NCI-H526 treated with DMSO at 0.1 percent for 48 hours (cell line): ENCODE results near the gene SLC9A3.
"Not testable (repeated sequence)": the region's sequence is repeated elsewhere in the genome, so short reads cannot be mapped to it uniquely, and the experiment has no call there.

ENCODE experiments used
- DNase-seq: peaks from one replicate; lab custom pipeline; 2025; lab: John Stamatoyannopoulos, UW

Gene SLC9A3

DNA sequence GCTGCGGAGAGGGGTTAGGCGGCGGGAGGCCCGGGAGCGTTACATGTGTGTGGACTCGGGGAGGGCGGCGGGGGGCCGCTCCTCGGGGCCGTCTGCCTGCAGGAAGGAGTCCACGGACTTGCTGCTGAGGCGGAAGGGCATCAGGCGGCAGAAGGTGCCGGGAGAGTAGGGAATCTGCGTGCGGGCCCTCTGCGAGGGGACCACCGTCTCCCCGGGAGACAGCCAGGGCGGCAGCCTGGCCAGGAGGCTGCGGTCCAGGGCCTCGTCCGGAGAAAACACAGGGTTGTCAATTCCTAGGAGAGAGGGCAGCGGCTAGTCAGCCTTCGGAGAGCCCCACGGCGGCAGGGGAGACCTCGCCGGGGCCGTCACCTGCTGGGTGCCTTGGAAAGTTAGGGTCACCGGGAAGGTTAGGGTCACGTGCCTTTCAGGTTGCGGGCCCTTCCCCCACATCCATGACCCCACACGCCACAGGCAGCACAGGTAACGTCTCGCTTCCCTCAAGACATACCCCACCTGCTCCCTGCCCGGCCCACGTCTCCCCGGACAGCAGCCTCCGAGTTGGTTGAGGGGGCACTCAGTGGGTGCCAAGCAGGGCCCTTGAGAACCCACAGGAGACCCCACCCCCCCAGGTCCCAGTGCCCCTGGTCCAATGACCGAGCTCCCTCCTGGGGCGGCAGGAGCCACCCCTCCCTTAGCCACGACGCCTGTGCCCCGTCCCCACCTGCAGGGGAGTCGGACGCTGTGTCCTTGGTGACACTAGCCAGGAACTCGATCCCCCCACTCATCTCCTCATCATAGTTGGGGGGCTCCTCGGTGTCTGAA, 49.2 kb downstream of the SLC9A3 start:
- DNase-seq: no peak

DNA sequence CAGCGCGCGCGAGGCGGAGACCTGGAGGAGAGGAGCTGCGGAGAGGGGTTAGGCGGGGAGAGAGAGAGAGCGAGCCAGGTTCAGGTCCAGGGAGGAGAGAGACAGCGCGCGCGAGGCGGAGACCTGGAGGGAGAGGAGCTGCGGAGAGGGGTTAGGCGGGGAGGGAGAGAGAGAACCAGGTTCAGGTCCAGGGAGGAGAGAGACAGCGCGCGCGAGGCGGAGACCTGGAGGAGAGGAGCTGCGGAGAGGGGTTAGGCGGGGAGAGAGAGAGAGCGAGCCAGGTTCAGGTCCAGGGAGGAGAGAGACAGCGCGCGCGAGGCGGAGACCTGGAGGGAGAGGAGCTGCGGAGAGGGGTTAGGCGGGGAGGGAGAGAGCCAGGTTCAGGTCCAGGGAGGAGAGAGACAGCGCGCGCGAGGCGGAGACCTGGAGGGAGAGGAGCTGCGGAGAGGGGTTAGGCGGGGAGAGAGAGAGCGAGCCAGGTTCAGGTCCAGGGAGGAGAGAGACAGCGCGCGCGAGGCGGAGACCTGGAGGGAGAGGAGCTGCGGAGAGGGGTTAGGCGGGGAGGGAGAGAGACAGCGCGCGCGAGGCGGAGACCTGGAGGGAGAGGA, 49.9 kb downstream of the SLC9A3 start:
- DNase-seq: not testable (repeated sequence)

DNA sequence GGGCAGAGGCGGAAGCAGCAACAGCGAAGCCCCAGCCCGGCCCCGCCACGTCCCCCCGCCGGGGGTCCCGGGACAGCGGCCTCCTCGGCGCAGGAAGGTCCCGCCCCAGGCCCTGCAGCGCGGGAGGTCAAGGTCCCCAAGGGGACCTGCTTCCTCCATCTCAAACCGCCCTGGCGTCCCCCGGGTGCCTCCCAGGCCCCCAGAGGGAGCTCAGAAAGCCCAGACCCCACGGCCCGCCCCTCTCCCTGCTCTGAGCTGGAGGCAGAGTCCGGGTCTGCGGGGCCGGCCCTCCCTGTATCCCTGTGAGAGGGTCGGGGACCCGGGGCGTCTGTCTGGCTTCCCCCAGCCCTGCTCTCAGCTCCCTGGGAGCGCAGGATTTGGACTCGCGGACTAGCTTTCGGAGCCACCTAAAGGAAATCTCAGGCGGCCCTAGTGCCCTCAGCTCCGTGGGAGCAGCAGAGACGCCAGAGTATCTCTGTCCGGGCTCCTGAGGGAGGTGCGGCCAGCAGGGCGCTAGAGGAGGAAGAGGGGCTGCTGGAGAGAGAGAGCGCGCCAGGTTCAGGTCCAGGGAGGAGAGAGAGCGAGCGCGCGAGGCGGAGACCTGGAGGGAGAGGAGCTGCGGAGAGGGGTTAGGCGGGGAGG, 50.6 kb downstream of the SLC9A3 start:
- peak; percentile 14 for DNase-seq

DNA sequence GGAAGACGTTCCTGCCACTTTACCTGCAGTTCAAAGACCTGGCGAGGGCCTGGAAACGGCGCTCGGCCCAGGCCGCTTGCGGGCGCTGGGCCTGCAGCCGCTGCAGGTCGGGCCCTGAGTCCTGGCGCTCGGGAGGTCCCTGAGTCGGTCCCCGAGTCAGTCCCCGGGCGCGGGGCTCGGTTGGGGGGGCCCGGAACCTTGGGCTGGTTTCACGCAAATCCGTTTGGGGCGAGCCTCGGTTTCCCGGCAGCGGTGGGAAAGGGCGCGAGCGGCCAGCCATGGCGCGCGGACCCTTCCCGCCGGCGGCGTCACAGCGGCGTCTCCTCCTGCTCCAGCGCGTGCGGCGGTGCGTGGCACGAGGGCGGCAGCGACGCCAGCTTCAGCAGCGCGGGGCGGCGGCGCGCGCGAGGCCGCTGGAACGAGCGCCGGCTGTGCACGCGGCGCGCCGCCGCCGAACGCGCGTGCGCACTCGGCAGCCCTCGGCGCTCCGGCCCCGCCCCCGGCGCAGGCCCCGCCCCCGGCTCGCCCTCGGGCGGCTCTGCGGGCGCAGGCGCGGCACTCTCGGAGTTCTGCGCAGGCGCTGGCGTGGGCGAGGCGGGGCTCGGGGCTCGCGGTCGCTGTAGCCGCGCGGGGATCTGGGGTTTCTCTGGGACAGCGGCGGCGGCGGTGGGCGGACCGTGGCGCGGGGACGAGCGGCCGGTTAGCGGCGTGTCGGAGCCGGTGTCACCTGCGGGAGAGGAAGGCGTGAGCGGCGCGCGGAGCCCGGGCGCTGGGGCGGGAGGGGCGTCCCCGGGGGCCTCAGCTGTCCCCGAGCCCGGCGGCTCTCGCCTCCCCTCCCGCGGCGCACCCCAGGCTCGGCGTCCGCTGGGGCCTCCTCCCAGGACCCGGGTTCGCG, 51.3 kb downstream of the SLC9A3 start:
- peak; percentile 52 for DNase-seq

DNA sequence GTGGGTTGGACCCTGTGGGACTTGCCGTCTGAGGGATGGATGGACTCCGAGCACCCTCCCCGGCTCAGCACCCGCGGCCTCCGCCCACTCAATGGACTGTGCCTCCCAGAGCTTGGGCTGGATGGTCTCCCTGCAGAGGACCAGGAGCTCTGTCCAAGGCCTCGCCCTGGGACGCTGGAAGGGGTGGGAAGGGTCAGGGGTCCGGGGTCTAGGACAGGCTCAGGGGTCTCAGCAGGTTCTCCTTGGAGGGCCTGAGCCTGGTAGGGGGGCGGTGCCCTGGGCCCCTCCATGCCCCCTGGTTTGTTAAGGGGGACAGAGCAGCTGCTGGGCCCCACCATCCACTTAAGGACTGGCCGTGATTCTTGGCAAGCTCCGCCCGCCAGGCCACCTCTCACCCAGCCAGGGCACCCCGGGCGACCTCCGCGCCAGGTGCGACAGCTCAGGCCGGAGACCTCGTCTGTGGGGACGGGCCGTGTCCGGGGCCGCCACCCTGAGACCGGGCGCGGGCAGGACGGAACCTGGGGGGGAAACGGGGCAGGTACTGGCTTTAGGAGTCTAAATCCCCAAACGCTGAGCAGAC, 52.1 kb downstream of the SLC9A3 start:
- DNase-seq: no peak

DNA sequence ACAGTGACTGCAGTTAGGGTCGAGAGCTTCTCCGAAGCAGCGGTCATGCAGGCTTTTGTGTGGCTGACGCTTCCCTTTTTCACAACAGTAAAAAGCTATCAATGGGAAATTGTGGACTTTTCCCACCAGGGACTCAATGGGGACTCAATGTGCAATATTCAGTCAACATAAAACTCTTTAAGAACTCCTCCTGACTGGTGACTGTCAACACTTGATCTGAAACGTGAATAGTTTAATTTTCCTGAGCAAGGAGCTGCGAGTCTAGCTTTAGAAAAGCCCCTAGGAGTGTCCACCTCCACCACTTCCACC, 52.5 kb downstream of the SLC9A3 start:
- no peak for DNase-seq

DNA sequence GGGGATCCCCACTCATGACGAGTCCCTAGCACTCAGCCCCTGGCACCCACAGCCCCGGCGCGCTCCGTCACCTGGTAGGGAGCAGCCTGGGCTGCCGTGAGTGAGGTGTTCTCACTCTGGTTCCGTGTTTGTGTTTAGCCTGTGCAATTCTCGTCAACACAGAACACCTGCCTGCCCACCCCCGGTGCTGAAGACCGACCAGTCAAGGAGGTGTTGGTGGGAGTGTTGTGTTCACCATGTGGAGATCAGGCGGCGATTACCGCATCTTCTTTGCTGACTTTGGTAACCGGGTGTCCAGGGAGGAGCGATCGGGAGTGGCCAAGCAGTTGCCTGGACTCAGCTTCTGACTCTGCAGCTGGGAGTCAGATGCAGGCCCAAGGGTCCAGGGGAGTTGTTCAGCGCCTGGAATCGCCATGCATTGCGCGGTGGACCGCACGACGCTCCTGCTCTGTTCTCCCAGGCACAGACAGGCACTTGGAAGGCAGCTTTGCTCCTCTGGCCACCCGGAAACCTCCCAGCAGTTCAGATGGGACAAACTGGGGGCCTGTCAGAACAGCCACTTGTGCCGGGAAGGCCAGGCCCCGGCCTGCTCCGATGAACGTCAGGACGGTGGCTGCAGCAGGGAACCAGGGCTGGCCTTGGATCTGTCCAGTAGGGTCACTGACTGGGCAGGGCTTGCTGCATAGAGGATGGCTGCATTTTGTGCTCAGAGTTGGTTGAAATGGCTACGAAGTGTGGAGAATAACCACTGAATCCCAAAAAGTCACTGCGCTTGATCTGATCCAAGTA, 53.1 kb downstream of the SLC9A3 start:
- DNase-seq: no peak

DNA sequence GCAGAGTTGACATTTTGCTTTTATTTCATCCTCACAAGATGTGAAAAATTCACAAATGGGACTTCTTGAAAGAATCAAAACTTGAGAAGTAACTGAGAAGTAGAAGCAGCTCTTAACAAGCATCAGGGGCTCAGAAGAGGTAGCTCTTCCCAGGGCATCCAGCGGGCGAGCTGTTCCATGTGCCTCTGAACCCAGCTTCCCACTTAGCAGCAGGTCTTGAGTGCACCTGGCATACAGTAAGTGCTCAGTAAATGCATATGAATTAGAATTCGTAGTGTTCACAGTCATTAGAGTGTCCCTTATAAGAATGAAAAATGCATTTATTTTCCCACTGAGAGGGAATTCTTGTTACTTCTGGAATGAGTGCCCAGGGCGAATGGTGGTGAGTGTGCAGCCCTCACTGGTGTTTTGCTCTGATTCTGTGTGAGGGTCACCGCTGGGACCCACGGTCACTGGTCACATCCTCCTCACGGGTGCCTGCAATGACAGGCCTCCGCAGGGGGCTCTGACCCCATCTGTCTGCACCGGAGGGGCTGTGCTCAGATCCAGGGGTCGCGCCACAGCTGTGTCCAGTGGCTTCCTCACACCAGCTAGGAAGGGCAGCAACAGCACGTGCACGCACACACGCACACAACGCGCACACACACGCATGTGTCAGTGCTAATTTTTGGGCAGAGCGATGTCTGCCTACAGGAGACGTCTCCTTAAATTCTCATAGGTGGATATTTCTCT, 54.3 kb downstream of the SLC9A3 start:
- no peak for DNase-seq

DNA sequence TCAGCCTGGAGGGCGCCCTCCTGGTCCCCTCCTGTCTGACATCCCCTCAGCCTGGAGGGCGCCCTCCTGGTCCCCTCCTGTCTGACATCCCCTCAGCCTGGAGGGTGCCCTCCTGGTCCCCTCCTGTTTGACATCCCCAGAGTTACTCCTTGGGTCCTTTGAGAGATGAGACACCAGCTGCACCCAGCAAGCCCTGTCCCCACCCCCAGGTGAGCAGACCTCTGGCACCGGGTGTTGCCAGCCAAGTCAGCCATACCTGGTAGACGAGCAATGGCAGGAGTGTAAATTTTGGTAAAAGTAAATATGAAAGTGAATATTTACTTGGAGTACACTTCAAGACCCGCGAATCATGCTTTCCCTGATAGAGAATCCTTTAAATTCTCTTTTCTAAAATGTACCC, 55.8 kb downstream of the SLC9A3 start:
- no peak for DNase-seq

DNA sequence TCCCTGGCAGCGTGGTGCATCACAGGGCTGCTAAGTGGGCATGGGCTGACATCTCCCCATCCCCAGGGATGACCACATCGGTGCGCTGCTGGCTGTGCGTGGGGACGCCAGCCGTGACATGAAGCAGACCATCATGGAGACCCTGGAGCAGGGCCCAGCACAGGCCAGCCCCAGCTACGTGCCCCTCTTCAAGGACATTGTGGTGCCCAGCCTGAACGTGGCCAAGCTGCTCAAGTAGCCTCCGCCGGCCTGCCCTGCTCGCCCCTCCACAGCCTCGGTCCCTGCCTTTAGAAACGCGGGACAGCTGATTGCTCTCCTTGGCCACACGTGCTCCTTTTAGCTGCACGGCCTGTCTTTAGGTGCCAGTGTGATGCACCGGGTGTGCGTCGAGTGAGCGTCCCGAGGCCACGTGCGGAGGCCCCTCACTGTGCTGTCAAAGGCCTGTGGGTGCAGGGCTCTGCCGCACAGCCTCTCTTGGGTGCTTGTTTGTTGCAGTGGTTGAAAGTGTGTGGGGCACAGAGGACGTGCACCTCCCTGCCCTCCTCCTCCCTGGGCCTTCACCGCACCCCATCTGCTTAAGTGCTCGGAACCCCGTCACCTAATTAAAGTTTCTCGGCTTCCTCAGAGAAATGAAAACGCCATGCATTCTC, 57.5 kb downstream of the SLC9A3 start:
- DNase-seq: no peak

DNA sequence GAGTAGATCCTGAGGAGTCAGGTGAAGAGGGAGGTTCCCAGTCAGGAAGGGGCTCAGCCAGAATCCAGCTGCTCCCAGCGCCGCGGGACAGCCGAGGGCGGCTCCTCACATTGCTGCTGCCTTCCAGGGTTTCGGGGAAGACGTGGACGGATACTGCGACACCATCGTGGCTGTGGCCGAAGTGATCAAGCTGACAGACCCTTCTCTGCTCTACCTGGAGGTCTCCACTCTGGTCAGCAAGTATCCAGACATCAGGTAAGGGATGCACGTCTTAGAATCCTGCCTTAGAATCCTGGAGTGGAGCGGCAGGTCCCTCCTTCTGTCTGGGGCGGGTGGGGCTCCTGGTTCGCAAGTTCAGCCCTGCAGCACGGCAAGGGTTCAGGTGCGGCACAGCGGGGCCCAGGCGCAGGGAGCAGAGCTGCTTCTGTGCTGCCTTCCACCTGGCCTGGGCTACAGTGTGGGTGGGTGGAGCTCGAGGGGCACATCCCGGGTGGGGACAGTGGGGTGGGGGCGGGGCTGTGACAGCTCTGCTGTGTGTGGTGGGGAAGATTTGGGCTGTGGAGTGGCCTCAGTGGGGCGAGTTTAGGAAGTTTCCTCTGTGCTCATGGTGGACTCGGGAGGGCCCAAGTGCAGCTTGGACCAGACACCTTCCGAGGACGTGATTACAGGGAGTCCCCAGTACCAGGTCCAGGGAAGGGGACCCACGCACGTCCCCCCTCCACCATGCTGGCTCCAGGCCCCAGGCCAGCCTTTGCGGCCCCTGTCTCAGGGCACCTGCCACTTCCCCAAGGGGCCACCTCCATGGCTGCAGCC, 58.5 kb downstream of the SLC9A3 start:
- no peak for DNase-seq

DNA sequence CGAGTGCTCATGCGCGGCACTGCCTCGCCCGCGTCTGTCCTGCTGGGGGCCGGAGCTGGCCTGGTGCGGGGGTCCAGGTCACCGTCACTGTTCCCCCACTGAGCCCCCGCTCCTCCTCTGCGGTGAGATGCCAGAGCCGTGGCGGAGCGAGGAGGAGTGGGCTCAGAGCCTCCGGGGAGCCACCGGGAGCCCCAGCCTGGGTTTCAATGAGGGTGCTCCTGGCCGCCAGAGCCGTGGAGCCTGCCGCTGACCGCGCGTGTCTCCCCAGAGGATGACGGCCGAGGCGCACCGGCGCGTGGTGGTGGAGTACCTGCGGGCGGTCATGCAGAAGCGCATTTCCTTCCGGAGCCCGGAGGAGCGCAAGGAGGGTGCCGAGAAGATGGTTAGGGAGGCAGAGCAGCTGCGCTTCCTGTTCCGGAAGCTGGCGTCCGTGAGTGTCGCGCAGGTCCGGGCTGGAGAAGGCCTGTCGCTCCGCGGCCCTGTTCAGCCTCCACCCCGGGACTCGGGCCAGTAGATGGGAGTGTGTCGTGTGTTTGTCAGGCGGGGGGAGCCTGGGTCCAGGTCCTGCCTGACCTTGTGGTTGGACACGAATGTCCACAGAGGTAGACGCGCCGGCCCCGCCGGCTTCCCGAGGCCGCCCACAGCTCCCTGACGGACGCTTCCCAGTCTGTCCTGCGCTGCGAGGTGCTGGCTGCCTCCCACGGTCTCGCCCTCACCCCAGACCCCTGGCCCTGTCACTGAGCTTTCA, 59.2 kb downstream of the SLC9A3 start:
- no peak for DNase-seq

DNA sequence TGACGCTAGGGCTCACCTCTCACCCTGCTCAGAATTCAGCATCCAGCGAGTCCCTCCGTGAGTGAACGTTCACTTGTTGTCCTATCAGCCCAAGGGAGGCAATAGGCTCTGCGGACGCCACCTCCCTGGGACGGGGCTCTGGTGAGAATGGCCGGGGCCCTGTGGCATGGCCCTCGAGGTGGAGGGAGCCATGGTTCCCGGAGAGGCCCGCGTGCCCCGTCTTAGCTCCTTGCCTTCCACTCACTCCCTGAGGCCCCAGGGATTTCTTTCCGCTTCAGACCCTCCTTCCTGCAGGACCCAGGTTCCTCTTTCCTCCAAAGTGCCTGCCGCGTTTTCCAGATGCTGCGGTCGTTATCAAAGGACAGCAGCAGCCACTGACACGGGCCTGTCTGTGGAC, 59.8 kb downstream of the SLC9A3 start:
- no peak for DNase-seq

DNA sequence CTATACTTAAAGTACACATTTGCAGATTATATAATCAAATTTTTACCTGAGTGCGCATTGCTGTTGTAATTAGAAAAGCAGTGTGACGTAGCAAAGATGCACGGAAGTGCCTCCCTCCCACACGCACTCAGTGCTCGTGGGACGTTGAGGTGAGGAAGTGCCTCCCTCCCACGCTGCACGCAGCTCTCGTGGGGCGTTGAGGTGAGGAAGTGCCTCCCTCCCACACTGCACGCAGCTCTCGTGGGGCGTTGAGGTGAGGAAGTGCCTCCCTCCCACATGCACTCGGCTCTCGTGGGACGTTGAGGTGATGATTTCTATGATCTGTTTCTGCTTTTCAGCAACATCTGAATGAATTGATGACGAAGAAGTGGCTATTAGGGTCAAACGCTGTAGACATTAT, 60.3 kb downstream of the SLC9A3 start:
- DNase-seq: no peak

DNA sequence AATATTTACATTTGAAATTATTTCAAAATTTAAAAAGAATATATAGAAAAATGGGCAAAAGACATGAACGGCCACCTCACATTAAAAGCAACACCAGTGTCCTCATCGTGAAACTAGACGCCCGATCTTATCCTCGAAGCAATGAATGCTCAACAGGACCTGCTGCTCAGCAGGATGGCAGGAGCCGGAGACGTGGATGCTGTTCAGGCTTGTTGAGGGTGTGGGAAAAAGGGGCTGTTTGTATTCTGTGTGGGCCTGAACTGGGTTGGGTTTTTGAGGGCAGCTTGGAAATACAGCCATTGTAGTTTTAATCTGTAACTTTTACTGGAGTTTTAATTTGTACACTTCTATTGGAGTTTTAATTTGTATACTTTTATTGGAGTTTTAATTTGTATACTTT, 60.9 kb downstream of the SLC9A3 start:
- no peak for DNase-seq

DNA sequence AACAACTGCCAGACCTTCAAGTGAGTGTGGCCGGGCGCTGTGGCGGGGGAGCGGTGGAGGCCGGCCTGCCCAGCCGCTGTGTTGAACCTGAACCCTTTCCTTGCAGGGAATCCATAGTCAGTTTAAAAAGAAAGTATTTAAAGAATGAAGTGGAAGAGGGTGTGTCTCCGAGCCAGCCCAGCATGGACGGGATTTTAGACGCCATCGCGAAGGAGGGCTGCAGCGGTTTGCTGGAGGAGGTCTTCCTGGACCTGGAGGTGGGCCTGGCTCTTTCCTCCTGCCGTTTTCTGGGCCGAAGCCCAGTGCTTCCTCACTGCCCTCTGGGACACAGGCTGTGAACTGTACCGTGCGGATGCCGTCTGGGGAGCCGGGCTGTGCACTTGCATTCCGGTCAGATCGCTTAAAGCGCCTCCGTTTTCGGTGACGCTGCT, 62.2 kb downstream of the SLC9A3 start:
- DNase-seq: no peak

DNA sequence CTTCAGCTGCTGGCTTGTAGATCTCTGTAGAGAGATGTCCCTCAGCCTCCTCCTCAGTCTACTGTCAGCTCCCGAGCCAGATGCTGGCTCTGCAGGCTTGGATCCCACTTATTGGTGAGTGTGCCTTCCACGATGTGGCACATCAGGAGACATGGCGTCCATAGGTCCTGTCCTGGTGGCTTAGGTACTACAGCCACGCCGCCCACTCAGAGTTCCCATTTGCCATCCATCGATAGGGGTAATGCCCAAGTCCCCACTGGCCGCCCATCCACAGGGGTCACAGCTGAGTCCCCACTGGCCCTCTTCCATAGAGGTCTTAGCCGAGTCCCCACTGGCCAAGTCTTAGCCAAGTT, 64.0 kb downstream of the SLC9A3 start:
- no peak for DNase-seq

DNA sequence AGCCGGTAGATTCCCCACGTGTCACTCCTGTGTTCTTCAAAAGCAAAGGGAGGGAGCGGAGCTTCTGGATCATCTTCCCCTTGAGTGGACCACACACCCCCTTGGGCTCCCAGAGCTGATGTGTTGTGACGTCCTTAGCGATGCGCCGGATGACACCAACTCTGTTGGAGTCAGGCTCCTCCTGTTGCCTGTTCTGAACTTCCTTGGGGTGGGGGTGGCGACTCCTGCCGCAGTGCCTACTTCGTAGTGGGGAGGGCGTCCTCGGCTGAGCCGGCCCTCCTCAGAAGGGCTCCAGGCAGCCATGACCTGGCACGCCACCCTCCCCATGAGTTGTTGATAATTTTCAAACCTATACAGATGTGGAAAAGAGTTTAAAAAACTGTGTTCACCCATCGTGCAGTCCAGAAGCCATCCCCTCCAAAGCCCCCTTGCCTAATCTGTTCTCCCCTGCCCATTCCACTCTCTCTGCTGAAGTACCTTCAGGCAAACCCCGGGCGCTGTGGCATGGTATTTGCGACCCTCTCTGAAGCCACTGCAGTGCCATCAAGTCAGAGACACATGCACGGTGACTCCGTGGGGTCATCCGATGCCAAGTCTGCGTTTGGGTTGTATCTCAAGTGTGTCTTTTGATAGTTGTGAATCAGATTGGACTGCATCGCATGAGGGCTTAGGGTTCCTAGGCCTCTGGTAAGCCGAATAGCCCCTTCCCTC, 64.5 kb downstream of the SLC9A3 start:
- DNase-seq: no peak
